ENCODE measurements around the gene CEND1. TPM values are rescaled to one million over a fixed set of nuclear protein-coding genes. Genes with fewer than 3 reads are reported as not detected.

Gene CEND1
- total RNA-seq, 2 experiments from 2014 or later: 0.61 to 1.9 TPM

DNA sequence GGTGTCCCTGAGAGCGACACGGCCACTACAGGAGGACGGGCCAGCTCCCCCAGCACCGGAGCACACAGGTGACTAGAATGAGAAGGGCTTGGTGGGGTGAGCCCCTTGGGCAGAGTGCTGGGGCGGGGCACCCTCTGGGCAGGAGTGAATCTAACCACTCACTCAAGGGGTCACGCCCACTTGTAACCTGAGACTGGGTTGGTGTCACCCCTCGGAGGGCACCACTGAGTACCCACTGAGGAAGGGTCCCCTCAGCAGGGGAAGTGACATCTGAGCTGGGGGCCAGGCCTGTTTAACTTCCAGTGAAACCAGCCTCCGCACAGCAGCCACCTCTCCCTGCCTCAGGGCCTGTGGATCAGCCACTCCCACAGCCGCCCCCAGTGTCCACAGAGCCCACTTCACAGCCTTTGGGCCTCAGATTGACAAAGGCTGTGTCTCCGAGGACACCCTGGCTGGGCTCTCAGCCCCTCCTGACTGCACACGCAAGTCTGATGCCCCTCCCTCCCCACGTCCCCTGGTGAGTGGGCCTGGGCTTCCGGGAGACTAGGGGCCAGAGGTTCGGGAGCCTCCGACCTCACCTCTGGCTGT is 18.2 kb downstream of the CEND1 start:
- ChIA-PET CTCF (no interaction called here), POLR2A (no interaction called here)
- H3K27me3 Mint-ChIP-seq (ENCODE audit: low read depth): no peaks in the 10 kb centered on the region
- no peak overlapping the region for H3K4me3 Mint-ChIP-seq
- H3K9me3 Mint-ChIP-seq (ENCODE audit: insufficient read depth): no peaks in the 10 kb centered on the region
- ATAC-seq (no peak), DNase-seq (no peak)
- H3K4me1 Mint-ChIP-seq (ENCODE audit: low read depth): peaks cover 17% of the 10 kb centered on the region
- no peak overlapping the region for H3K27ac Mint-ChIP-seq
- peaks cover 7% of the 10 kb centered on the region for H3K36me3 Mint-ChIP-seq (ENCODE audit: low read depth)

DNA sequence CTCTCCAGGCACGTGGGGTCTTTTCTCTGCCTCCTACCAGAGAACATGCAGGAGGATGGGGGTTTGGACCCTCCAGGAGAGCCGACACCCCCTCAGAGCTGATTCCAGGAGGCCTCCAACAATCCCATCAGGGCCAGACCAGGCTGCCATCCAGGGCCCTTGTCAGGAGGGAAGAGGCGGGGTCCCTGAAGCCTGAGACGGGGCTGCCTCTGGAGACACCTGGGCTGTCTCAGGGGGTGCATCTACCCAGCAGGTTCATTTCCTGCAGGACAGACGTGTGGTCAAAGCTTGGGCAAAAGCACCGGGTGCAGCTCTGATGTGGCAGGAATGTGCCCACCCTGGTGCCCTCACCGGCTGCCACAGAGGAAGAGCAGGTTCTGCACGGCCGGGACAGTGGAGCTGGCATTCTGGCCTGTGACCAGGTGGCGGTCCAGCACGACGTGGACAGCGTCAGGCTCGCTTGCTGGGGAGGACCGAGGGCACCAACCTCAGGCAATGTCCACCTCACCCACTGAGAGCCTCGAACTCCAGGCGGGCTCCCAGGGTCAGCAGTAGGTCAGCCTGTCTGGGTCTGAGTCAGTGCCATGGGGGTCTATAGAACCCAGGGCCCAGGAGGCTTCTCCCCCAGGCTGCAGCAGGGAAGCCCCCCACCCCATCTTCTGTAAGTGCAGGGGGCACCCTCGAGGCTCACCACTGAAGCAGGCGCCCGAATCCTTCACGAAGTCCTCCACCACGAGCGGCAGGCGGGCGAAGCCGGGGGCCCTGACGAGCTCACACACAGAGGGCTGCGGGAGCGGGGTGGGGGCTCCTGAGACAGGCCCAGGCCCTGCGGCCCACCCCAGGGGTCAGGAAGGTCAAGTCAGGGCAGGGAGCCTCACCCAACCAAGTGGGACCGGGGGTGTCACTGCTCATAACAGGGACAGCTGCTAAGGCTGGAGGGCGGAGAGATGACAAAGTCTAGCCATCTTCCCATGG is 19.0 kb downstream of the CEND1 start:
- Mint-ChIP-seq H3K27me3 (ENCODE audit: low read depth) (no peaks in the 10 kb centered on the region), H3K27ac (no peak overlapping the region), H3K4me3 (no peak overlapping the region), H3K36me3 (ENCODE audit: low read depth) (peaks cover 13% of the 10 kb centered on the region), H3K9me3 (ENCODE audit: insufficient read depth) (no peaks in the 10 kb centered on the region), H3K4me1 (ENCODE audit: low read depth) (peaks cover 13% of the 10 kb centered on the region)
- ChIA-PET CTCF (no interaction called here), POLR2A (interaction anchor here (0.6 to 1.0 kb wide), 2 partner anchors 23 to 78 kb away, joined by 3 read pairs; no protein-coding TSS in a partner anchor)
- DNase-seq: no peak
- ATAC-seq: no peak

DNA sequence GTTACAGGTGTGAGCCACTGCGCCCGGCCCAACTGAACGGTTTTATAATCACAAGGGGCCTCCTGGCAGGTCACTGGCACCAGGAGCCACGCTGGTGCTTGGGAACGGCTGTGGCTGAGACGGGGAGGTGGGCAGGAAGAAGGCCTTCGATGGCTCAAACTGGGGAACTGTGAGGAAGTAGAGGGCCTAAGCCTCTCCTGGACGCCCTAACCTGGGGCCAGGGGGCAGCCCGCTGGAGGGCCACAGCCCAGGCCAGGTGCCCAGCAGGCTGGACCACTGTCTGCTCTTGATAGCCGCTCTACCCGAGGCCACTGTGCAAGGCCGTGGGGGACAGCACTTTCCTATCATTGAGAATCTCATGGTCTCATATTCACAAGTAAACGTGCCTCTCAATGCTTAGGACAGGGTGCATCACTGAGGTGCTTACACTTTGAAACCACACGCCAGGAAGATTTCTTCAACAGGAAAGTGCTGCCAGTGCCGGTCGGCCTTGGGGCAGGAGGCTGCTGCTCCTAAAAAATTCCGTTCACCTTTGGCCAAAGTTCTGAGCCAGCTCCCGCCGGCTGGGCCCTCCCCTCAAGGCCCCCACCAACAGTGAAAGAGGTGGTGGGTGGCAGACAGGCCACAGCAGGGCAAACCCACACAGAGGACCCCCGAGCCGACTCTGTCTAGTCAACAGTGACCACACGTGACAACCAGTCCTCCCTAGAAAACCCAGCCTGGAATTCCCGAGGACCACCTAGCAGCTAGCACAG is 19.8 kb downstream of the CEND1 start:
- H3K27ac Mint-ChIP-seq: no peak overlapping the region
- peaks cover 6% of the 10 kb centered on the region for H3K4me1 Mint-ChIP-seq (ENCODE audit: low read depth)
- no peaks in the 10 kb centered on the region for H3K27me3 Mint-ChIP-seq (ENCODE audit: low read depth)
- H3K4me3 Mint-ChIP-seq: no peak overlapping the region
- H3K36me3 Mint-ChIP-seq (ENCODE audit: low read depth): peaks cover 17% of the 10 kb centered on the region
- DNase-seq (no peak), ATAC-seq (no peak)
- ChIA-PET CTCF (no interaction called here), POLR2A (interaction anchor here (1.0 kb wide), 1 partner anchor 22 kb away, joined by 3 read pairs; no protein-coding TSS in a partner anchor)
- H3K9me3 Mint-ChIP-seq (ENCODE audit: insufficient read depth): no peaks in the 10 kb centered on the region

DNA sequence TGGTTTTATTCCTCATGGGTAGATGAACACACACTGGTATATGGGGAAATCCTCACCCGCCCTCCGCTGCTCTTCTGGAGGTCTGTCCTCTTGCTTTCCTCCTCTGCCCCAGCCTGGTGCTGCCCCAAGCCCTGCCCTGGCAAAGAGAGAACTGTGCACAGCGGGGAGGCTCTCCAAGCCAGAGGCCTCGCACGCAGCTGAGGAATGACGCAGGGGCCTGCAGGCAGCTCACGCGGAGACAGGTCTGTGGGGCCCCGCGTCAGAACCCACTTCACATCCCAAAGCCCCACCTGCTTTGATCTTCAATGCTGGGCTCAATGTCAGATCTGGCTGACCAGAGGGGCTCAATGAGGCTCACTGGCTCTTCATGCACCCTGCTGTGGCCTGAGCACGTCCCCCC is 22.7 kb downstream of the CEND1 start:
- H3K4me3 Mint-ChIP-seq: no peak overlapping the region
- H3K27me3 Mint-ChIP-seq (ENCODE audit: low read depth): no peaks in the 10 kb centered on the region
- no peak overlapping the region for H3K27ac Mint-ChIP-seq

DNA sequence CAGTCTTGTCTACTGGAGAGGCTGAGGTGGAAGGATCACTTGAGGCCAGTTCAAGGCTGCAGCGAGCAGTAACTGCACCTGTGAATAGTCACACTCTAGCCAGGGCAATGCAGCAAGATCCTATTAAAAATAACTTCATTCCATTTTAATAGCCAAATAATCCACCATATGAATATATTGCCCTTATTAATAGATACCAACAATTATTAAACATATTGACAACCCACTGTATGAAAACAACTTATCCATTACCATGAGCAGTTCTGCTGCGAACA is 23.0 kb downstream of the CEND1 start:
- Mint-ChIP-seq H3K4me1 (ENCODE audit: low read depth) (peaks cover 2% of the 10 kb centered on the region), H3K36me3 (ENCODE audit: low read depth) (peaks cover 41% of the 10 kb centered on the region), H3K4me3 (no peak overlapping the region), H3K27me3 (ENCODE audit: low read depth) (no peaks in the 10 kb centered on the region), H3K9me3 (ENCODE audit: insufficient read depth) (no peaks in the 10 kb centered on the region), H3K27ac (peak overlapping the region; percentile 1)
- DNase-seq (no peak), ATAC-seq (no peak)
- POLR2A ChIA-PET: no interaction called here
- CTCF ChIA-PET: no interaction called here

More for the DNA sequence above, 22.7 kb downstream of the CEND1 start:
- ChIA-PET CTCF (no interaction called here), POLR2A (no interaction called here)
- Mint-ChIP-seq H3K4me1 (ENCODE audit: low read depth) (peaks cover 2% of the 10 kb centered on the region), H3K9me3 (ENCODE audit: insufficient read depth) (no peaks in the 10 kb centered on the region), H3K36me3 (ENCODE audit: low read depth) (peaks cover 41% of the 10 kb centered on the region)
- ATAC-seq (no peak), DNase-seq (no peak)

DNA sequence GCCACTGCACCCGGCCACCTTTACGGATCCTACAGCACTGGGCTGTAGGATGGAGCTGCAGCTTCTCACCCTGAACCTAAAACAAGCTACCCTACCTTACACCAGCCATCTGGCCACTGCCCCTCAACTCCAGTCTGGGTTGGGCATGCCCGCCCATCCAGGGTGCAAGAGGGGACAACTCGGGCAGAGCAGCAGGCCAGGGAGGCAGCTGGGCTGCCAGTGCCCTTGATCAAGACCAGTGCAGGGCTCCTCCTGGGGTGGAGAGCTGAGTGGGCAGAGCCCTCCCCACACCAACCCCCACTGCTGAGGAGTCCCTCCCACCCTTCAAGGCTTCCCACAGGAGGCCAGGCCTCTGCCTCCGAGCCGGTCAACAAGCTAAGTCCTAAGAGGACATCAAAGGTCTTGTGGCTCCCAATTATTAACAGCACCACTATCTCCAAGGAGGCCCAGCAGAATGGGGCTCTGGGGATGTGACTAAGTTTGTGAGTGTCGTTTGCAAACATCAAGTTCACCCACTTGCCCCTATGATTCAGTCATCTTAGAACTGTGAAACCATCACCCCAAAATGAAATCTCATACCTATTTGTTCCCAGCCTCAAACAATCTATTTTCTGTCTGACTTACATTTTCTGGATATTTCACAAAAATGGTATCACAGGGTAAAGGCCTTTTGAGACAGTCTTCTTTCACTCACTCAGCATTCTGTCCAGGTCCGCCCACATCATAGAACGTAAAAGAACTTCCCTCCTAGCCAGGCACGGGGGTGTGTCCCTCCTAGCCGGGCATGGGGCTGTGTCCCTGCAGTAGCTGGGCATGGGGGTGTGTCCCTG is 23.6 kb downstream of the CEND1 start:
- no peak for ATAC-seq
- DNase-seq: no peak
- H3K36me3 Mint-ChIP-seq (ENCODE audit: low read depth): peaks cover 46% of the 10 kb centered on the region
- H3K27ac Mint-ChIP-seq: peak overlapping the region; percentile 1
- peaks cover 2% of the 10 kb centered on the region for H3K4me1 Mint-ChIP-seq (ENCODE audit: low read depth)
- CTCF ChIA-PET: interaction anchor here (0.8 to 1.1 kb wide), 2 partner anchors 10 to 18 kb away, joined by 3 read pairs; no protein-coding TSS in a partner anchor
- H3K9me3 Mint-ChIP-seq (ENCODE audit: insufficient read depth): no peaks in the 10 kb centered on the region
- H3K27me3 Mint-ChIP-seq (ENCODE audit: low read depth): no peaks in the 10 kb centered on the region
- POLR2A ChIA-PET: no interaction called here
- no peak overlapping the region for H3K4me3 Mint-ChIP-seq

DNA sequence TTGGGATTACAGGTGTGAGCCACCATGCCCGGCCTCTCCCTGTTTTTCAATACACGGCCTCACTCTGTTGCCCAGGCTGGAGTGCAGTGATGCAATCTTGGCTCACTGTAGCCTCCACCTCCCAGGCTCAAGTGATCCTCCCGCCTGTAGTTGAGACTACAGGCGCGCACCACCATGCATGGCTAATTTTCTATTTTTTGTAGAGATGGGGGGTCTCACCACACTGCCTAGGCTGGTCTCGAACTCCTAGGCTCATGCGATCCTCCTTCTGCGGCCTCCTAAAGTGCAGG is 24.1 kb downstream of the CEND1 start:
- POLR2A ChIA-PET: no interaction called here
- no peaks in the 10 kb centered on the region for H3K9me3 Mint-ChIP-seq (ENCODE audit: insufficient read depth)
- H3K27me3 Mint-ChIP-seq (ENCODE audit: low read depth): no peaks in the 10 kb centered on the region
- CTCF ChIA-PET: interaction anchor here (0.8 to 1.1 kb wide), 2 partner anchors 11 to 17 kb away, joined by 3 read pairs; no protein-coding TSS in a partner anchor
- DNase-seq: no peak
- no peak for ATAC-seq
- H3K4me3 Mint-ChIP-seq: no peak overlapping the region
- peaks cover 2% of the 10 kb centered on the region for H3K4me1 Mint-ChIP-seq (ENCODE audit: low read depth)
- no peak overlapping the region for H3K27ac Mint-ChIP-seq
- peaks cover 45% of the 10 kb centered on the region for H3K36me3 Mint-ChIP-seq (ENCODE audit: low read depth)

DNA sequence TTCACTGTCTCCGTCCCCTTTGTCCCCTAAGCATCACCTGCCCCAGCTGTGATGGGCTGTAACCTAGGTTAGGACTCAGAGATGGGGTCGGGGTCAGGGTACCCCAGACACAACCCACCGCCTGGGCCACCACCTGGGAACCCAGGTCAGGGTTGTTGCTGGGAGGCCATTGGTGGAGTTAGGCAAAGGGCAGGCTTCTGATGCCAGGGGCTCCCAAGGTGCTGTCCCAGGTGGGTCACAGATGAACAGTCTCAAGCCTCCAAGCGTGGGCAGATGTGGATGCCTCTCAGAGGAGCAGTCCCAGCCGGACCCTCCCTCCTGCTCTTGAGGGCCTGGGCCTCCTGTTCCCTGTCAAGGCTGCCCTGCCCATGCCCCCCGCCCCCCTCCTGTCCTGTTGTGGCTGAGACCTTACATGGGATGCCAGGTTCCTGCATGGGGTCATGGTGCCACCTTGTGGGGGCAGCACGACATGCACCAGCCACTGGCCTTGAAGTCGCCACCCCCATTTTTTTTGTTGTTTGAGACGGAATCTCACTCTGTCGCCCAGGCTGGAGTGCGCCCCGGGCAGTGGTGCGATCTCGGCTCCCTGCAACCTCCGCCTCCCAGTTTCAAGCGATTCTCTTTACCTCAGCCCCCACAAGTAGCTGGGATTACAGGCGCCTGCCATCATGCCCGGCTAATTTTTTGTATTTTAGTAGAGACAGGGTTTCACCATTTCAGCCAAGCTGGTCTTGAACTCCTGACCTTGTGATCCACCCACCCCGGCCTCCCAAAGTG is 24.7 kb downstream of the CEND1 start:
- Mint-ChIP-seq H3K27me3 (ENCODE audit: low read depth) (no peaks in the 10 kb centered on the region), H3K4me3 (no peak overlapping the region), H3K27ac (peak overlapping the region; percentile 30), H3K4me1 (ENCODE audit: low read depth) (peaks cover 2% of the 10 kb centered on the region), H3K9me3 (ENCODE audit: insufficient read depth) (no peaks in the 10 kb centered on the region), H3K36me3 (ENCODE audit: low read depth) (peaks cover 43% of the 10 kb centered on the region)
- ATAC-seq (peak; percentile 70), DNase-seq (peak; percentile 77)
- POLR2A ChIA-PET: no interaction called here
- CTCF ChIA-PET: interaction anchor here (0.8 to 1.1 kb wide), 3 partner anchors 11 to 39 kb away, joined by 3 to 4 read pairs (median 3); no protein-coding TSS in a partner anchor

DNA sequence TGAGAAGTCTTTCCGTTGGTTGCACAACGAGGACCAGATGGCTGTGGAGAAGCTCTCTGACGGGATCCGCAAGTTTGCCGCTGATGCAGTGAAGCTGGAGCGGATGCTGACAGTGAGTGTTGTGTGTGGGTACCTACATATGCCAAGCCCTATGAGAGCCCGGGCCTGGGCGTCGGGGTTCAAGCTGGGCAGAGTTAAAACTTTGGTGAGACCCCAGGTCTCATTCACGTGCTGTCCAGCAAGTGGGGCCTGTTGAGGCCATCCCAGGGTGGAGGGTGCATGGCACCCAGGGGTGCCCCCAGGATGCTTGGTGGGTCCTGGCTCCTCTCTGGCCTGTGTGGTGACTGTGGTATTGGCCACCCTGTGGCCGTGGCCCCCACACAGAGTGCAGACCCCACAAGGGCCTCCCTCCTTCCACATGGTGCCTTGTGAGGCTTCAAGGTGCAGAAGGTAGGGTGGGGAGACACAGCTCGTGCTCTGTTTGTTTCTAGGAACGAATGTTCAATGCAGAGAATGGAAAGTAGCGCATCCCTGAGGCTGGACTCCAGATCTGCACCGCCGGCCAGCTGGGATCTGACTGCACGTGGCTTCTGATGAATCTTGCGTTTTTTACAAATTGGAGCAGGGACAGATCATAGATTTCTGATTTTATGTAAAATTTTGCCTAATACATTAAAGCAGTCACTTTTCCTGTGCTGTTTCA is 25.4 kb downstream of the CEND1 start:
- H3K27ac Mint-ChIP-seq: no peak overlapping the region
- POLR2A ChIA-PET: no interaction called here
- ATAC-seq: no peak

DNA sequence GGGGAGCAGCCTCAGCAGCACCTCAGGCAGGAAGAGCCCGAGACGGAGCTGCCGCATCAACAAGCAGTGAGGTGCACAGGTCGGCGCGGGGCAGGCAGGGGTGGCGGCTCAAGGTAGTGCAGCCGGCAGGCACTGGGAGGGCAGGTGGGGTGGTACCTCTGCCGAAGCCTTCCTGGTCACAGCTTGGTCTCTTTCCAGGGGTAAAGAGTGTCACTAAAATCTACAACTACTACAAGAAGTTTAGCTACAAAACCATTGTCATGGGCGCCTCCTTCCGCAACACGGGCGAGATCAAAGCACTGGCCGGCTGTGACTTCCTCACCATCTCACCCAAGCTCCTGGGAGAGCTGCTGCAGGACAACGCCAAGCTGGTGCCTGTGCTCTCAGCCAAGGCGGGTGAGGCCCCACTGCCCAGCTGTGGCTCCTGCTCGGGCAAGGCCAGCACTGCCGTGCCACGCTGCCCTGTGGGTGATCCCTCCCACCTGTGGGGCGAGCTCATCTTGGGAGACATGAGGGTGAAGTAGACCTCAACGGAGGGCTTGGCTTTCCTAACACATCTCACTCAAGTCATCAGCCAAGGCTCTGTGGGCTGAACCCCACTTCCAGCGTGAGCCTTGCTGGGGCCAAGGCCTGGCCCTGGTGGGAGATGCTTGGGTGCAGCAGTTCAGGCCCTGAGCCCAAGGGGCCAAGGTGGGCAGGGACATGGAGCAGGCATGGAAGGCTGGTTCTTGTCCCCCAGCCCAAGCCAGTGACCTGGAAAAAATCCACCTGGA is 26.2 kb downstream of the CEND1 start:
- Mint-ChIP-seq H3K4me3 (no peak overlapping the region), H3K27ac (no peak overlapping the region), H3K9me3 (ENCODE audit: insufficient read depth) (no peaks in the 10 kb centered on the region), H3K36me3 (ENCODE audit: low read depth) (peaks cover 48% of the 10 kb centered on the region), H3K27me3 (ENCODE audit: low read depth) (no peaks in the 10 kb centered on the region), H3K4me1 (ENCODE audit: low read depth) (peaks cover 2% of the 10 kb centered on the region)
- ATAC-seq (no peak), DNase-seq (no peak)
- ChIA-PET CTCF (interaction anchor here (0.9 kb wide), 1 partner anchor 15 kb away, joined by 3 read pairs; no protein-coding TSS in a partner anchor), POLR2A (no interaction called here)

More for the DNA sequence above, 25.4 kb downstream of the CEND1 start:
- no peak overlapping the region for H3K4me3 Mint-ChIP-seq
- no peaks in the 10 kb centered on the region for H3K9me3 Mint-ChIP-seq (ENCODE audit: insufficient read depth)
- no peak for DNase-seq
- peaks cover 48% of the 10 kb centered on the region for H3K36me3 Mint-ChIP-seq (ENCODE audit: low read depth)
- CTCF ChIA-PET: interaction anchor here (1.0 kb wide), 1 partner anchor 38 kb away, joined by 4 read pairs; no protein-coding TSS in a partner anchor
- H3K4me1 Mint-ChIP-seq (ENCODE audit: low read depth): peaks cover 2% of the 10 kb centered on the region
- no peaks in the 10 kb centered on the region for H3K27me3 Mint-ChIP-seq (ENCODE audit: low read depth)
